SK-N-SH (cell line): Measurements from ENCODE around the gene PPA1. TPM values are rescaled to one million over a fixed set of nuclear protein-coding genes. Genes with fewer than 3 reads are reported as not detected.

ENCODE experiments used
- CTCF ChIA-PET: fragments of 300-600, 350-600 bp; formaldehyde crosslinking; extraction: SDS; loops from one replicate; lab custom pipeline; 2021; lab: Yijun Ruan, JAX
- POLR2A ChIA-PET: fragments of 350-600 bp; sonication (Branson Sonifier 250); formaldehyde crosslinking; extraction: SDS; loops from one replicate; lab custom pipeline; 2020; ENCODE audit warnings: antibody characterized with exemption, inconsistent platforms; lab: Yijun Ruan, JAX
- DNase-seq: peaks from one replicate; pipeline ENCODE4 v3.0.0; 2012
- H2AFZ ChIP-seq: fragments of 200-600 bp; sonication (generic); 2 replicates; pipeline ENCODE4 v1.8.1; 2016; ENCODE audit warnings: antibody characterized with exemption, mild to moderate bottlenecking, low read depth
- H3F3A ChIP-seq: fragments of 200-600 bp; sonication (generic); replicated peaks from 2 replicates; pipeline ENCODE3; 2016; ENCODE audit warnings: antibody characterized with exemption, mild to moderate bottlenecking; ENCODE audit not compliant: insufficient read depth
- H3K27ac ChIP-seq, 2 experiments: fragments of 200-500 bp in 1 of 2; fragments of 200-600 bp in 1 of 2; sonication (Bioruptor generic) in 1 of 2; sonication (generic), shearing (Covaris generic) in 1 of 2; 2 replicates each; pipeline versions ENCODE4 v1.5.1 to v1.6.1; 2014 to 2016; ENCODE audit warnings: low read depth in 2 of 2, inconsistent platforms in 1 of 2, low read length in 1 of 2, mild to moderate bottlenecking in 1 of 2, mixed read lengths in 1 of 2
- H3K27me3 ChIP-seq: fragments of 200-600 bp; sonication (generic), shearing (Covaris generic); 2 replicates; pipeline ENCODE4 v1.6.1; 2016; ENCODE audit warnings: mixed run types; ENCODE audit not compliant: insufficient read depth
- H3K36me3 ChIP-seq, 2 experiments: fragments of 200-500 bp in 1 of 2; fragments of 200-600 bp in 1 of 2; sonication (Bioruptor generic) in 1 of 2; sonication (generic) in 1 of 2; replicated peaks in 1 of 2; 2 replicates each; pipeline versions ENCODE3 to v1.5.1; 2014 to 2016; ENCODE audit warnings: low read length in 1 of 2, mild to moderate bottlenecking in 1 of 2; ENCODE audit not compliant: insufficient read depth in 2 of 2, control insufficient read depth in 1 of 2
- H3K4me1 ChIP-seq, 2 experiments: fragments of 200-500 bp in 1 of 2; fragments of 200-600 bp in 1 of 2; sonication (Bioruptor generic) in 1 of 2; sonication (generic), shearing (Covaris generic) in 1 of 2; 2 replicates each; pipeline versions ENCODE4 v1.5.1 to v1.6.1; 2014 to 2016; ENCODE audit warnings: low read depth in 1 of 2, low read length in 1 of 2, mixed run types in 1 of 2; ENCODE audit not compliant: insufficient read depth in 2 of 2, control insufficient read depth in 1 of 2
- H3K4me2 ChIP-seq: fragments of 200-600 bp; sonication (generic), shearing (Covaris generic); 2 replicates; pipeline ENCODE4 v1.6.1; 2017; ENCODE audit warnings: mixed run types
- H3K4me3 ChIP-seq, 2 experiments: fragments of 200-500 bp in 1 of 2; fragments of 200-600 bp in 1 of 2; sonication (Bioruptor generic) in 1 of 2; sonication (generic), shearing (Covaris generic) in 1 of 2; 2 replicates each; pipeline versions ENCODE4 v1.5.1 to v1.8.1; 2014 to 2016; ENCODE audit warnings: low read depth in 2 of 2, inconsistent platforms in 1 of 2, low read length in 1 of 2, mild to moderate bottlenecking in 1 of 2, mixed read lengths in 1 of 2, moderate library complexity in 1 of 2
- H3K79me2 ChIP-seq: fragments of 200-600 bp; sonication (generic); 2 replicates; pipeline ENCODE4 v1.8.1; 2017; ENCODE audit warnings: mild to moderate bottlenecking; ENCODE audit not compliant: insufficient read depth
- H3K9ac ChIP-seq: fragments of 200-600 bp; sonication (generic); 2 replicates; pipeline ENCODE4 v1.6.1; 2017; ENCODE audit warnings: mixed run types
- H3K9me2 ChIP-seq: fragments of 200-600 bp; sonication (generic); 2 replicates; pipeline ENCODE4 v1.6.1; 2017; ENCODE audit warnings: mixed run types
- H3K9me3 ChIP-seq: fragments of 200-600 bp; sonication (generic); 2 replicates; pipeline ENCODE4 v1.6.1; 2017; ENCODE audit warnings: mixed run types, mild to moderate bottlenecking, moderate library complexity
- H4K20me1 ChIP-seq: fragments of 200-600 bp; sonication (generic); 2 replicates; pipeline ENCODE4 v1.6.1; 2017; ENCODE audit warnings: mild to moderate bottlenecking, mixed run types; ENCODE audit not compliant: insufficient read depth
- ELF1 ChIP-seq: IDR thresholded peaks from 2 replicates; pipeline ENCODE4 v1.4.0; 2012
- EP300 ChIP-seq, 2 experiments: IDR thresholded peaks; 2 replicates each; pipeline versions ENCODE4 v1.4.0 to v1.6.1; 2012; ENCODE audit warnings: borderline replicate concordance in 1 of 2, low read depth in 1 of 2, low read length in 1 of 2
- EZH2phosphoT487 ChIP-seq: fragments of 200-600 bp; sonication (generic); IDR thresholded peaks from 2 replicates; pipeline ENCODE4 v1.6.1; 2017; ENCODE audit warnings: low read depth, mixed run types, mild to moderate bottlenecking, antibody characterized with exemption, moderate library complexity, borderline replicate concordance
- FOSL2 ChIP-seq: IDR thresholded peaks from 2 replicates; pipeline ENCODE4 v1.4.0; 2012; ENCODE audit warnings: low read depth, mild to moderate bottlenecking, moderate library complexity, borderline replicate concordance
- GABPA ChIP-seq: IDR thresholded peaks from 2 replicates; pipeline ENCODE4 v1.4.0; 2012; ENCODE audit warnings: low read depth, mild to moderate bottlenecking
- GATA2 ChIP-seq: sonication (generic); formaldehyde crosslinking; IDR thresholded peaks from 2 replicates; pipeline ENCODE4 v1.5.0; 2020; ENCODE audit warnings: mild to moderate bottlenecking, missing genetic modification reagents
- IRF3 ChIP-seq: fragments of 150-350 bp; IDR thresholded peaks from 2 replicates; pipeline ENCODE4 v1.6.1; 2016; ENCODE audit warnings: mild to moderate bottlenecking, low read depth, low read length
- JUND ChIP-seq: IDR thresholded peaks from 2 replicates; pipeline ENCODE4 v1.4.0; 2012
- MEF2A ChIP-seq: IDR thresholded peaks from 2 replicates; pipeline ENCODE4 v1.4.0; 2012; ENCODE audit warnings: low read depth, borderline replicate concordance
- MXI1 ChIP-seq: IDR thresholded peaks from 2 replicates; pipeline ENCODE4 v1.6.1; 2012; ENCODE audit warnings: mild to moderate bottlenecking, low read depth, low read length, improper control_type of control experiment
- NFIC ChIP-seq: IDR thresholded peaks from 2 replicates; pipeline ENCODE4 v1.4.0; 2012; ENCODE audit warnings: borderline replicate concordance
- NRF1 ChIP-seq: IDR thresholded peaks from 2 replicates; pipeline ENCODE4 v1.6.1; 2012; ENCODE audit warnings: low read depth, mild to moderate bottlenecking, low read length
- POLR2AphosphoS5 ChIP-seq: IDR thresholded peaks from 2 replicates; pipeline ENCODE4 v1.6.1; 2012; ENCODE audit warnings: low read depth, low read length
- RAD21 ChIP-seq: IDR thresholded peaks from 2 replicates; pipeline ENCODE4 v1.6.1; 2012; ENCODE audit warnings: mild to moderate bottlenecking, low read length
- RCOR1 ChIP-seq: fragments of 150-350 bp; IDR thresholded peaks from 2 replicates; pipeline ENCODE4 v1.6.1; 2017; ENCODE audit warnings: antibody characterized with exemption, low read length
- REST ChIP-seq: IDR thresholded peaks from 2 replicates; pipeline ENCODE4 v1.6.1; 2012; ENCODE audit warnings: mild to moderate bottlenecking, low read depth, low read length, moderate library complexity
- RFX5 ChIP-seq: IDR thresholded peaks from 2 replicates; pipeline ENCODE4 v1.6.1; 2012; ENCODE audit warnings: mild to moderate bottlenecking, improper control_type of control experiment, low read length
- RXRA ChIP-seq: IDR thresholded peaks from 2 replicates; pipeline ENCODE4 v1.4.0; 2012; ENCODE audit warnings: low read depth, mild to moderate bottlenecking, borderline replicate concordance
- SIN3A ChIP-seq: IDR thresholded peaks from 2 replicates; pipeline ENCODE4 v1.6.1; 2012; ENCODE audit warnings: low read depth, mild to moderate bottlenecking, low read length, moderate library complexity, borderline replicate concordance
- TCF12 ChIP-seq: IDR thresholded peaks from 2 replicates; pipeline ENCODE4 v1.4.0; 2012
- TEAD4 ChIP-seq: IDR thresholded peaks from 2 replicates; pipeline ENCODE4 v1.4.0; 2012; ENCODE audit warnings: mild to moderate bottlenecking, borderline replicate concordance; ENCODE audit not compliant: insufficient read depth
- USF1 ChIP-seq: IDR thresholded peaks from 2 replicates; pipeline ENCODE4 v1.4.0; 2012; ENCODE audit warnings: low read depth, borderline replicate concordance
- YY1 ChIP-seq: IDR thresholded peaks from 2 replicates; pipeline ENCODE4 v1.4.0; 2012; ENCODE audit warnings: low read depth, mild to moderate bottlenecking
- ZBTB33 ChIP-seq: IDR thresholded peaks from 2 replicates; pipeline ENCODE4 v1.4.0; 2012; ENCODE audit warnings: low read depth, borderline replicate concordance
- WGBS: methylation state at CpG from one replicate; pipeline ENCODE4 v1.1.6; 2017; ENCODE audit warnings: low lambda C conversion rate; 5-methylcytosine and 5-hydroxymethylcytosine counted together
- polyA plus RNA-seq, 3 experiments: library from polyadenylated mRNA; depleted of rRNA; stranded (reverse); fragments of >200 nt; gene quantifications; 2 replicates each; pipeline ENCODE4 v1.2.3, GENCODE V29; 2012

PPA1 gene
- polyA plus RNA-seq, 1 of the 3 experiments (the other 2 are of a cell fraction): 125 TPM

- POLR2A ChIA-PET: no interaction called here
- Histone ChIP-seq H3K36me3 (no peaks in the 10 kb centered on the region), H3K9me2 (no peaks in the 10 kb centered on the region), H3K79me2 (no peaks in the 10 kb centered on the region), H3K4me2 (no peak overlapping the region), H3K27me3 (no peaks in the 10 kb centered on the region), H3F3A (peaks cover 25% of the 10 kb centered on the region), H3K4me1 (peaks cover 10 to 25% of the 10 kb centered on the region in 2 experiments), H3K9me3 (no peaks in the 10 kb centered on the region), H4K20me1 (no peaks in the 10 kb centered on the region), H3K4me3 (no peak overlapping the region), H3K9ac (no peak overlapping the region), H3K27ac (no peak overlapping the region; a peak in 1 of 4 replicates), H2AFZ (no peak overlapping the region)
- CTCF ChIA-PET: interaction anchor here (0.8 to 1.4 kb wide), 5 partner anchors 12 to 174 kb away, joined by 3 to 9 read pairs (median 5); partner anchors contain the start of gene TYSND1
- DNase-seq: no peak
- WGBS: 95% methylated on average over 8 of the region's 8 CpGs
- TF ChIP-seq RFX5: no peak
- no peak for TF ChIP-seq POLR2AphosphoS5
- no peak for TF ChIP-seq MXI1
- TF ChIP-seq ZBTB33: no peak
- TF ChIP-seq NRF1: no peak
- no peak for TF ChIP-seq NFIC
- no peak for TF ChIP-seq ELF1
Measured at GRCh38 chr10:70190102-70190501, 43.1 kb downstream of the PPA1 start.

- no peak overlapping the region for H3K4me2 ChIP-seq
- no peak overlapping the region for H3K27ac ChIP-seq
- no peaks in the 10 kb centered on the region for H3K27me3 ChIP-seq
- H3K4me1 ChIP-seq: peaks cover 10 to 25% of the 10 kb centered on the region in 2 experiments
- no peak overlapping the region for H2AFZ ChIP-seq
- no peaks in the 10 kb centered on the region for H3K9me2 ChIP-seq
- ChIA-PET CTCF (no interaction called here), POLR2A (no interaction called here)
- H3K79me2 ChIP-seq: no peaks in the 10 kb centered on the region
- H3F3A ChIP-seq: peaks cover 22% of the 10 kb centered on the region
- no peaks in the 10 kb centered on the region for H3K9me3 ChIP-seq
- WGBS: 92% methylated on average over 1 of the region's 1 CpG
- DNase-seq: no peak
- H3K4me3 ChIP-seq: no peak overlapping the region
- no peaks in the 10 kb centered on the region for H3K36me3 ChIP-seq
- no peak overlapping the region for H3K9ac ChIP-seq
- no peaks in the 10 kb centered on the region for H4K20me1 ChIP-seq
- TF ChIP-seq GABPA (no peak), RXRA (no peak), JUND (no peak), TEAD4 (no peak), IRF3 (no peak), MEF2A (no peak), REST (no peak), MXI1 (no peak), RAD21 (no peak), YY1 (no peak), RCOR1 (no peak), SIN3A (no peak), EZH2phosphoT487 (no peak), USF1 (no peak), EP300 (IDR thresholded peaks at IDR 0.05; ENCODE audit: borderline replicate concordance in 1 of 2, low read depth in 1 of 2, low read length in 1 of 2) (no peak), TCF12 (no peak), FOSL2 (no peak), GATA2 (CRISPR knock-in tag) (no peak)
Measured at GRCh38 chr10:70188768-70189167, 44.5 kb downstream of the PPA1 start.
